GM21367 (cell line): ENCODE results near the gene DNAJB5.
A peak's percentile ranks its signal among the peaks of the same experiment; 100 is the strongest.
"Not testable (repeated sequence)": the region's sequence is repeated elsewhere in the genome, so short reads cannot be mapped to it uniquely, and the experiment has no call there.

Experiments
- ATAC-seq: cut with Tn5 transposase; IDR thresholded peaks from one replicate; pipeline ENCODE4 v1.9.1; 2021; ENCODE audit not compliant: unreplicated experiment

Gene DNAJB5

GRCh38 chr9:34989003-34989945 lies at the start of gene DNAJB5:
TSS of gene DNAJB5 (plus strand) at chr9:34989745. CDS start at chr9:34990631, 886 bp downstream.
- peak; percentile 86 for ATAC-seq

DNA sequence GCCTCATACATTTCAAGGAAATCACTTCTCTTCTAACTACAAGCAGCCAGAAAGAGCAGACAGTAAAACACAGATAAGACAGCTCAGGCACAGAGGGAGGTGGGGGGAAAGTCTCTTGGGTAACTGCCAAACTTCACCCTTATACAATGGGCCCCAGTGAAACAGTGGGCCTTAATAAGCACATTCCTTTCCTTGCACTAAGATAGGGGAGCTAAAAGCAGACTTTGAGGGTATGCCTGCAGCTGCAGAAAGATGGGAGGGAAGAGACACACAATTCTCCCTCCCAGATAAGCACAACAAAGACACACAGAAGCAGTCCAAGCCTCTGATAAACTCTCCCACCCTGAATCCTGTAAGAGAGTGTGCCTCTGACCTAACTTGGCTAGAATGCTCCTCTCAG lies 49.6 kb upstream of the DNAJB5 start:
- ATAC-seq = not testable (repeated sequence)

DNA sequence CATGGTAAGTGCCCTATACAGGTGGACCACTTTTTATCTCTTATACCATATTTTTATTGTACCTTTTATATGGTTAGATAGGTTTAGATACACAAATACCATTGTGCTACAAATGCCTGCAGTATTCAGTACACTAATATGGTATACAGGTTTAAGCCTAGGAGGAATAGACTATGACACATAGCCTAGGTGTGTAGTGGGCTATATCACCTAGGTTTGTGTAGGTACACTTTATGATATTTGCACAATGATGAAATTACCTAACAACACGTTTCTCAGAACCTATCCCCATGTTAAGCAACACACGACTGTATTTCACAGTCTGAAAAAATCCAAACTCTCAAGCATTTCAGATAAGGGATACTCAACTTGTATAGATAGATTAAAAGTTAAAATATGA lies 41.1 kb upstream of the DNAJB5 start:
- ATAC-seq = no peak

DNA sequence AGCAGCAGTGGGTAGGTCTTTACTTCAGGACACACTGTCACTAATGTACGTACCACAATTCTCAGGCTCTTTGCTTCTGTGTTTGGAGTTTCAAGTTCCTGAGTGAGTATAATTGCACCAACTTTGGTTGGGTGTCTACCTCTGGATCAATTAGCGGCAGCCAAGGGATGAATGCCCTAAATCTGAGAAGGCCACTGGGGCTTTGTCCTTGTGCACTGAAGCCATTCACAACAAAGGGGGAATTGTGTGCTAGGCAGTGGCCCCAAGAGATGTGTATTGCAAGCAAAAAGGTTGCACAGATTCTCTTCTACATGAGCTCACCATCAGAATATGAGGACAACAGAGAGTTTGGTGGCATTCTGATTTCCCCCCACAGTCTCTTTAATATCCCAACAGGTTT lies 35.3 kb upstream of the DNAJB5 start:
- ATAC-seq = no peak

GRCh38 chr9:34956066-34956465 lies 33.5 kb upstream of the DNAJB5 start:
- not testable (repeated sequence) for ATAC-seq

DNA sequence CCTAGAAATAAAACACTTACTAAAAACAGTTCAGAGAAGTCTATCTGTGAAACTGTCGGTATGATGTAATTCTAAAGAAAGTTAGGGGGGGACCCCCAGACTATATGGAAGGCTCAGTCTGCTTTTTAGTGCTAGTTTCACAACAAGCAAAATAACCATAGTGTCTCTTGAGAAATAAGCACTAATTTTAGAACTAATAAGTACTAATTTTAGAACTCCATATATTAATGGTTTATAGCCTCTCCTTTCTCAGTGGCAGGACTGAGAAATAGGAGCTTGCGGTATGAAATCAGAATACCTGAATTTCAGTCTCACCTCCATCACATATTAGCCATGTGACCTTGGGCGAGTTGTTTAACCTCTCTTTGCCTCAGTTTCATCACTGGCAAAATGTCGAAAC lies 32.9 kb upstream of the DNAJB5 start:
- ATAC-seq = no peak

DNA sequence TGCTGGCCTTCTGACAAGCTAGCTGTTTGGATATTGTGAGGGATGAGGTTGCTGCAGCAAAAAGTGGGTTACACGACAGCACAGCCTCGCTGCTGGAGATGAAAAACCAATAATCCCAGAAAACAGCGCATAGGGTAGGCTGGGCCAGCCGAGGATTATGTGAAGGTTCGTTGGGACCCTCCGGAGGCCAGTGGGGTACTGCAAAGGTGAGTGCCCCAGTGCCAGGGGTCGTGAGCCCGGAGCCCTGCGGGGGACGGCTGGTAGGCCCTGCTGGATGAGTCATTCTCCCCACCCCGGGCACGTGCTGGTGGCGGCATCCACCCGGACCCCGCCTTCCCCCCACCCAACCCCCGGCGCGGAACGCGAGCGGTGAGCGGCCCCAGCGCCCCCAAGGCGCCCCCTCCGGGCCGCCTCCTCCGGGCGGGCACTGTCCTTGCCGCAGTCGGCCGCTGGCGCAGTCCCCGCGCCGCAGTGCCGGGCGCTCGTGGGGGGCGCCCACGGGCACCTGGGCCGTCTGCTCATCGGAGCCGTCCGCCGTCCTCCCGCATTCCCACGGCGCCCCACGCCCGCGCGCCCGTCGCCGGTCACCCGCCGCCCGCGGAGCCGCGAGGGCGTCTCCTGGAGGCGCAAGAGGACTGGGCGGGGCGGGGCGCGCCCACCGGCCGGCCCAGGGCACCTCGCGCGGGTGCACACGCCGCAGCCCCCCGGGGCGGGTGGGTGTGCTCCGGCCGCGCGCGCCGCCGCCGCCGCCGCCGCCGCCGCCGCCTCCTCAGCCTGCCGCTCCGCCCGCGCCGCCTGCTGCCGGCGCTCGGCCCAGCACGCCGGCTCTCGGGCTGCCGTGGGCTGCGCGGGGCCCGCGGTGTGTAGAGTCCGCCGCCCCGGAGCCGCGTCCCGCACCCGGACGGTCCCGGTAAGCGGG lies 31.8 kb upstream of the DNAJB5 start, which contains the start of gene PHF24:
Gene PHF24, plus strand, starts transcription at position 794 of the 919 bp plus-strand sequence. CDS start 13,014 bp downstream, outside the sequence.
- ATAC-seq = no peak

DNA sequence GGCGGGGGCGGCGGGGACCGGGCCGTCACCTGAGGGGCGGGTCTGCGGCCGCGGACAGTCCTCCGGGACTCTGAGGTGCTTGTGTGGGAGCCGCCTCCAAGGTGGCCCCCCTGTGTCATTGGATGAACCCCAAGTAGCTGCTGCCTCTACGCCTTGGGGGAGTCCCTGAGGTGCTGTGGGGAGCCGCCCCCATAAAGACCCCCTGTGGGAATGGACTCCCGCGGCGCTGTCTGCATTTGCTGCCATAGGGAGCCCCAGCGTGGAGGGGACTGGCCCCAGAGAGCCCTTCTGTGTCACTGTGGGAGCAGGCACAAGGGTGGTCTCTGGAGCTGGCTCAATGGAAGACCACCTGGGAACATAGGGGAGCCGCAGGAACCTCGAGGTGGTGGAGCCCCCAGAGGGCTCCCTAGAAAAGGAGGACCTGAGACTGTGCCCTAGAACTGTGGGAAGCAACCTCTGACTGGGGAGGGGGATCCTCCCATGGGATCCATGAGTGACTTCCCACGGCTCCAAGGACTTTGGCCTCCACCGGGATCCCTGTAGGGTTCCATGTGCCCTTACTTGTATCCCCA lies 31.0 kb upstream of the DNAJB5 start:
- no peak for ATAC-seq

DNA sequence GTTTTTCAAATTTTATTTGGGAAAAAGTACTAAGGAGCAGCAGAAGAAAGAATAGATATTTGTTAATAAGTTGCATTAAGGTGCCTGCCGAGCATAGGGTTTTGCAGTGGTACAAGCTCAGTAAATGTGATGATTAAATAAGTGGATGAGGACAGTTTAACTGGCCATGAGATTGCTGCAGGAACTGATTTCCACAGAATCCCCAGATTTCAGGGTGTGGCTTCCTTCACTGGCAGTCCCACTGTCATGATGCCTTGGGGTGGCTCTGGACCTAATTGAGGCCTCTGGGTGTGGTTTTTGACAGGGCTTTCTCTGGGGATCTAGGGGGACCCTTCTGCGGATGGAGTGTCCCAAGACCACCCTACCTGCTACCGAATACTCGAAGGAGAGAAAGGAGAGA lies 30.1 kb upstream of the DNAJB5 start:
- no peak for ATAC-seq

DNA sequence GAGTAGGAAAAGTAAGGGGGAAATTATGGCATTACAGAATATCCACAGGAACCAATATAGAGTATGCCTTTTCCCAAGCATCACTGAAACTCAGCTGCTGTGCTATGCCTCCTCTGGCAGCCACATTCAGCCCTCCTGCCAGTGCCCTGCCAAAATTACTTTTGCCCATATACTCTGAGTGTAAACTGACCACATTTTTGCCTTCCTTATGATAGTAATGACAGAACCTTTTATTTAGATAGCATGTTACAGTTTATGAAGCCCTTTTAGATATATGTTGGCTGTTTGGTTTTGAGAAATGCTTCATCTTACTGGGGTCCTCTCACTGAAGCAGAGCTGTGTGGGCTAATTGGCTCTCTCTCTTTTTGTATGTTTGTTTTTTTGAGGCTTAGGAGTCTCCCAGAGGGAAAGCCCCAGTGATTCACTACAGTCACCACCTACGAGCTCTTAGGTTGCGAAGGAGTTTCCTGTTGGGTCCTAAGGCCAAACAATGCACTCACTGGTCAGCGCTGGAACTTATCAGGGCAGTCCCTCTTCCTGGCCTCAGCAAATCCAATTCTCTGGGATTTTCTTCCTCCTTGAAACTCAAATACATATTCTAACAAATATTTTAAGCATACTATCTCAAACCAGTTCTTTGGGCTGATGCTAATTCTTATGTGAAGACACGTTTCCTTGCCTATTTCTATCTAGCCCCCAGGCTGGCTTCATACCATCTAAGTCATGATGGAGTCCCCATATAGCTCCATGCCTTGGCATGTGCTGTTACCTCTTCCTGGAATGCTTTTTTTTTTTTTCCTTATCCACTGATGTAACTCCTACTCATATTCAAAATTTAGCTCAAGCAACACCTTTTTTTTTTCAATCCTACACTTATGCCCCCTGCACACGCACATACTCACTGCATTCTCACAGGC lies 27.7 kb upstream of the DNAJB5 start:
- ATAC-seq = no peak

DNA sequence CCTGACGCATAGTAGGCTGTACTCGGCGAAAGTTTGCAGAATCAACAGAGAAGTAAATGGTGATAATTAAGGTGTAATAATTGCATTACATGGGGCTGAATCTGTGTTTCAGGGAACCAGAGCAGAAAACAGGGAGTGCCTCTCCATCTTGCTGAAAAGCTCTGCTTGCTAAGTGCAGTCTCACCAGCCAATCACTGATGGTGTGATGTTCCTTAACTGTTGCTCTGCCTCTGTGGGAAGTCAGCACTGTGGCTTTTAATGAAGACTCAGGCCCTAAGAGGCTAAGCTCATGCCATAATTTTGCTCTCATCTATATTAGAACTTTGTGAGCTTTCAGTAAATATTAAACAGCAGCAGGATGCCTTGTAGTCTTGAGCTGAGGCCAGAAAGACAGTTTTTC lies 27.0 kb upstream of the DNAJB5 start:
- no peak for ATAC-seq

GRCh38 chr9:34963552-34963951 lies 26.0 kb upstream of the DNAJB5 start:
- ATAC-seq = no peak

GRCh38 chr9:34964458-34964857 lies 25.1 kb upstream of the DNAJB5 start:
- no peak for ATAC-seq

GRCh38 chr9:34971146-34971811 lies 18.3 kb upstream of the DNAJB5 start:
- no peak for ATAC-seq

- ATAC-seq = no peak
These were observed 14.9 kb upstream of the DNAJB5 start for GRCh38 chr9:34974664-34975063.

- ATAC-seq = no peak
These were observed 13.1 kb upstream of the DNAJB5 start for GRCh38 chr9:34976441-34976840.

GRCh38 chr9:34976992-34977391 lies 12.6 kb upstream of the DNAJB5 start:
- ATAC-seq = no peak

- no peak for ATAC-seq
These were observed 9.3 kb upstream of the DNAJB5 start for GRCh38 chr9:34980181-34980761.

DNA sequence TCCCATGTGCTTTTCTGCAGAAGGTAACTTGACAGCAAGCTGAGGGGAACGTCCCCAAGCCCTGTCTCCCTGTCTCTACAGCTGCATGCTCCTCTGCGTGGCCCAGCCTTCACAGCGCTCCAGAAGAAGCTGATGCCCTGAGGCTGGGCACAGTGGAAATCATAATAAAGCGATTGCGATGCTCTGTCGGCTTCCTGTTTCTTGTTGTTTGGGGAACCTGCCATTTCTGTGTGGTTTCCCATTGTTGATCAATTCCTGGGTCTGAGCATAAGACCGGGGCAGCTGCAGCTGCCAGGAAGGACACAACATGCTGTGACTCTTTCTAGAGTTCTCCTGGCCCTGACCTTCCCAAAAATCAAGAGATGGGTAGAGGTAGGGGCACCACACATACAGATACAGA lies 7.2 kb upstream of the DNAJB5 start:
- ATAC-seq = no peak
